Nucleus accumbens (tissue), 56 donors: Measurements from ENCODE around the gene PARP4.
"Not testable (repeated sequence)": the region's sequence is repeated elsewhere in the genome, so short reads cannot be mapped to it uniquely, and the experiment has no call there.

Experiments used
- DNase-seq, 56 donors: peaks; one replicate each; lab custom pipeline; 2025; lab: John Stamatoyannopoulos, UW

PARP4 gene

GRCh38 chr13:24380881-24381280 is 131.7 kb downstream of the PARP4 start:
- DNase-seq, result not testable (repeated sequence)

GRCh38 chr13:24380227-24380626 is 132.4 kb downstream of the PARP4 start:
- DNase-seq, result not testable (repeated sequence)

- not testable (repeated sequence) for DNase-seq
Measured at GRCh38 chr13:24371273-24371672, 141.3 kb downstream of the PARP4 start.
